Activated CD8-positive, alpha-beta memory T cell treated with anti-CD3 and anti-CD28 coated beads for 48 hours (primary cell): Measurements from ENCODE around the gene CLINT1.

Experiments
- DNase-seq, 3 experiments: peaks; one replicate each; pipeline ENCODE4 v3.0.0-alpha.2; 2020; ENCODE audit warnings: low read depth in 2 of 3, low spot score in 2 of 3

CLINT1 gene

GRCh38 chr5:157820593-157821252, 38.2 kb downstream of the CLINT1 start:
- no peak for DNase-seq

GRCh38 chr5:157819502-157820115, 39.3 kb downstream of the CLINT1 start:
- DNase-seq, result no peak

- no peak for DNase-seq
Measured at GRCh38 chr5:157818368-157818767, 40.6 kb downstream of the CLINT1 start.

GRCh38 chr5:157817928-157818327, 41.0 kb downstream of the CLINT1 start:
- no peak for DNase-seq

- no peak for DNase-seq
Measured at GRCh38 chr5:157817387-157817702, 41.6 kb downstream of the CLINT1 start.

- no peak for DNase-seq
Measured at GRCh38 chr5:157816682-157817386, 42.1 kb downstream of the CLINT1 start.

- DNase-seq, result no peak
Measured at GRCh38 chr5:157812086-157812485, 46.9 kb downstream of the CLINT1 start.

- no peak for DNase-seq
Measured at GRCh38 chr5:157808043-157808442, 50.9 kb downstream of the CLINT1 start.

GRCh38 chr5:157802736-157803135, 56.2 kb downstream of the CLINT1 start:
- no peak for DNase-seq

- DNase-seq, result no peak
Measured at GRCh38 chr5:157800137-157800536, 58.8 kb downstream of the CLINT1 start.

- no peak for DNase-seq
Measured at GRCh38 chr5:157799578-157799977, 59.4 kb downstream of the CLINT1 start.

GRCh38 chr5:157793301-157793700, 65.6 kb downstream of the CLINT1 start:
- DNase-seq, result no peak

GRCh38 chr5:157785801-157786200, 73.1 kb downstream of the CLINT1 start:
- no peak for DNase-seq

GRCh38 chr5:157779221-157779620, 79.7 kb downstream of the CLINT1 start:
- no peak for DNase-seq

GRCh38 chr5:157778121-157778805, 80.7 kb downstream of the CLINT1 start:
- DNase-seq, result no peak

GRCh38 chr5:157772127-157772526, 86.8 kb downstream of the CLINT1 start:
- DNase-seq, result no peak

GRCh38 chr5:157770665-157771064, 88.3 kb downstream of the CLINT1 start:
- no peak for DNase-seq

GRCh38 chr5:157767689-157768088, 91.3 kb downstream of the CLINT1 start:
- DNase-seq, result no peak

GRCh38 chr5:157766902-157767301, 92.0 kb downstream of the CLINT1 start:
- no peak for DNase-seq

- no peak for DNase-seq
Measured at GRCh38 chr5:157766442-157766841, 92.5 kb downstream of the CLINT1 start.

GRCh38 chr5:157764531-157764930, 94.4 kb downstream of the CLINT1 start:
- DNase-seq, result no peak
